ENCODE measurements around the gene YTHDF1. TPM values are rescaled to one million over a fixed set of nuclear protein-coding genes. Genes with fewer than 3 reads are reported as not detected.

Gene YTHDF1
- total and polyA plus RNA-seq, 2 donors (not counting 1 experiment from before 2014, with no cell fraction given), result 25.3 to 40.5 TPM

DNA sequence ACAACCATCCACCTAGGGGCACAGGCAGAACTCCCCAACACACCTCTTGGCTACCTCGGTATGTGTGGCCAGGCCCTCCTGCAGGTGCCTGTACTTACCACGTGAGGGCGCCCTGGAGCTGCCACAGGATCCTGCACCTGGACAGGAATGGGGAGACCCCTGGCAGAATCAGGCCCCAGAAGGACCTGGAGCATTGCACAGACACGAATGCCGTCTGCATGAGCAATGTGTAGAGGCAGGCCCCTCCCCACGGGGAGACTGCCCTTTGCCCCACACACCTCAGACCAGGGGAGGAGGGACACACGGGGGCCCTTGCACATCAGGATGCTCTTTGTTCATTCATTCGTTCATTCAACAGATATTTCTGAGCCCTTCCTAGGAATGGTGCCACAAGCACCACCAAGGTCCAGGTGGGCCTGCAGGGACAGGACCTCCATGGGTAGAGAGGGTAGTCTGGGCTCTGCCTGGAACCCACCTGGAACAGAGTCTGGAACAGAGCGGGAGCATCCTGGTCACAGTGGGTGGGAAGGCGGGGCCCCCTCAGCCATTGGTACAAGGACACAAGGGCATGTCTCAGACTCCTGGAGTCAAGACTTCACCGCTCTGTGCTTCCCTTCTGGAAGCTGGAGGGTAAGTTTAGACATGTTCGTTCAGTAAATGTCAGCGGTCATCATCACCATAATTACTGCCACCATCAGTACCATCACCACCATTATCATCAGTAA is 32.3 kb downstream of the YTHDF1 start:
- Mint-ChIP-seq H3K27me3 (peaks cover 12% of the 10 kb centered on the region), H3K9me3 (ENCODE audit: insufficient read depth) (no peaks in the 10 kb centered on the region), H3K4me1 (peaks cover 8% of the 10 kb centered on the region), H3K27ac (no peak overlapping the region), H3K4me3 (no peak overlapping the region)
- Histone ChIP-seq H3K9me3 (ENCODE audit: control extremely low read depth in 1 of 3, control insufficient read depth in 2 of 3, insufficient read depth in 1 of 3, low read length in 2 of 3) (no peaks in the 10 kb centered on the region), H3K4me2 (replicated peaks; ENCODE audit: low read depth, low read length, poor library complexity, severe bottlenecking) (no peak overlapping the region), H3K4me3 (ENCODE audit: control extremely low read depth in 1 of 5, extremely low read depth in 1 of 5, insufficient read depth in 1 of 5, low read depth in 2 of 5, low read length in 4 of 5) (no peak overlapping the region), H3K36me3 (replicated peaks in 1 of 2; ENCODE audit: control extremely low read depth in 1 of 2, control insufficient read depth in 1 of 2, extremely low read depth in 1 of 2, insufficient read depth in 2 of 2, low read length in 1 of 2) (no peaks in the 10 kb centered on the region), H3K9ac (ENCODE audit: low read length) (no peak overlapping the region), H4K20me1 (ENCODE audit: control insufficient read depth, insufficient read depth, low read length, poor library complexity, severe bottlenecking) (no peaks in the 10 kb centered on the region), H3K27ac (ENCODE audit: low read length in 2 of 2) (no peak overlapping the region), H3K79me2 (ENCODE audit: control insufficient read depth, insufficient read depth, low read length) (no peaks in the 10 kb centered on the region), H3K4me1 (ENCODE audit: control insufficient read depth in 2 of 2, insufficient read depth in 2 of 2, low read length in 2 of 2) (peaks cover 13 to 14% of the 10 kb centered on the region in 2 donors), H2AFZ (ENCODE audit: insufficient read depth, low read depth, low read length, poor library complexity, severe bottlenecking) (no peak overlapping the region), H3K27me3 (replicated peaks in 1 of 4; ENCODE audit: control extremely low read depth in 1 of 4, control insufficient read depth in 3 of 4, insufficient read depth in 4 of 4, low read length in 3 of 4) (peaks cover 0 to 43% (median 12%) of the 10 kb centered on the region in 4 experiments)
- intact Hi-C loops (cut with micrococcal nuclease), result no loop called here
- ATAC-seq (ENCODE audit: low read depth) (peak; percentile 40), DNase-seq (peak; percentile 62)
- no peak for TF ChIP-seq EZH2 (IDR thresholded peaks at IDR 0.05; ENCODE audit: borderline replicate concordance, insufficient read depth, low read depth, low read length, poor library complexity, severe bottlenecking)
- TF ChIP-seq, protein P1, sequence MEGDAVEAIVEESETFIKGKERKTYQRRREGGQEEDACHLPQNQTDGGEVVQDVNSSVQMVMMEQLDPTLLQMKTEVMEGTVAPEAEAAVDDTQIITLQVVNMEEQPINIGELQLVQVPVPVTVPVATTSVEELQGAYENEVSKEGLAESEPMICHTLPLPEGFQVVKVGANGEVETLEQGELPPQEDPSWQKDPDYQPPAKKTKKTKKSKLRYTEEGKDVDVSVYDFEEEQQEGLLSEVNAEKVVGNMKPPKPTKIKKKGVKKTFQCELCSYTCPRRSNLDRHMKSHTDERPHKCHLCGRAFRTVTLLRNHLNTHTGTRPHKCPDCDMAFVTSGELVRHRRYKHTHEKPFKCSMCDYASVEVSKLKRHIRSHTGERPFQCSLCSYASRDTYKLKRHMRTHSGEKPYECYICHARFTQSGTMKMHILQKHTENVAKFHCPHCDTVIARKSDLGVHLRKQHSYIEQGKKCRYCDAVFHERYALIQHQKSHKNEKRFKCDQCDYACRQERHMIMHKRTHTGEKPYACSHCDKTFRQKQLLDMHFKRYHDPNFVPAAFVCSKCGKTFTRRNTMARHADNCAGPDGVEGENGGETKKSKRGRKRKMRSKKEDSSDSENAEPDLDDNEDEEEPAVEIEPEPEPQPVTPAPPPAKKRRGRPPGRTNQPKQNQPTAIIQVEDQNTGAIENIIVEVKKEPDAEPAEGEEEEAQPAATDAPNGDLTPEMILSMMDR (IDR thresholded peaks at IDR 0.05), result peak; percentile 84
- WGBS (ENCODE audit: insufficient coverage), result 36% methylated on average over 10 of the region's 13 CpGs
- ChIA-PET CTCF (interaction anchor here (0.8 to 1.1 kb wide), 2 partner anchors 10 to 211 kb away, joined by 3 to 4 read pairs; no protein-coding TSS in a partner anchor), POLR2A (no interaction called here)

GRCh38 chr20:63182946-63183415 is 33.0 kb downstream of the YTHDF1 start:
- Mint-ChIP-seq H3K9me3 (ENCODE audit: insufficient read depth) (no peaks in the 10 kb centered on the region), H3K4me3 (no peak overlapping the region), H3K27ac (no peak overlapping the region), H3K4me1 (peaks cover 8% of the 10 kb centered on the region), H3K27me3 (peaks cover 12% of the 10 kb centered on the region)
- no peak overlapping the region for H3K9ac ChIP-seq (ENCODE audit: low read length)
- H2AFZ ChIP-seq (ENCODE audit: insufficient read depth, low read depth, low read length, poor library complexity, severe bottlenecking), result no peak overlapping the region
- H4K20me1 ChIP-seq (ENCODE audit: control insufficient read depth, insufficient read depth, low read length, poor library complexity, severe bottlenecking), result no peaks in the 10 kb centered on the region
- peaks cover 13 to 19% of the 10 kb centered on the region in 2 donors for H3K4me1 ChIP-seq (ENCODE audit: control insufficient read depth in 2 of 2, insufficient read depth in 2 of 2, low read length in 2 of 2)
- no peak for DNase-seq
- no peaks in the 10 kb centered on the region for H3K36me3 ChIP-seq (replicated peaks in 1 of 2; ENCODE audit: control extremely low read depth in 1 of 2, control insufficient read depth in 1 of 2, extremely low read depth in 1 of 2, insufficient read depth in 2 of 2, low read length in 1 of 2)
- intact Hi-C loops (cut with micrococcal nuclease), result no loop called here
- H3K79me2 ChIP-seq (ENCODE audit: control insufficient read depth, insufficient read depth, low read length), result no peaks in the 10 kb centered on the region
- TF ChIP-seq, protein P1 (IDR thresholded peaks at IDR 0.05), result no peak
- TF ChIP-seq EZH2 (IDR thresholded peaks at IDR 0.05; ENCODE audit: borderline replicate concordance, insufficient read depth, low read depth, low read length, poor library complexity, severe bottlenecking), result no peak
- H3K27me3 ChIP-seq (replicated peaks in 1 of 4; ENCODE audit: control extremely low read depth in 1 of 4, control insufficient read depth in 3 of 4, insufficient read depth in 4 of 4, low read length in 3 of 4), result peaks cover 0 to 43% (median 12%) of the 10 kb centered on the region in 4 experiments
- no peak overlapping the region for H3K4me3 ChIP-seq (ENCODE audit: control extremely low read depth in 1 of 5, extremely low read depth in 1 of 5, insufficient read depth in 1 of 5, low read depth in 2 of 5, low read length in 4 of 5)
- 60% methylated on average over 9 of the region's 9 CpGs for WGBS (ENCODE audit: insufficient coverage)
- H3K4me2 ChIP-seq (replicated peaks; ENCODE audit: low read depth, low read length, poor library complexity, severe bottlenecking), result no peak overlapping the region
- ChIA-PET POLR2A (no interaction called here), CTCF (interaction anchor here (0.8 to 1.1 kb wide), 2 partner anchors 10 to 211 kb away, joined by 3 to 4 read pairs; no protein-coding TSS in a partner anchor)
- ATAC-seq (ENCODE audit: low read depth), result no peak
- H3K9me3 ChIP-seq (ENCODE audit: control extremely low read depth in 1 of 3, control insufficient read depth in 2 of 3, insufficient read depth in 1 of 3, low read length in 2 of 3), result no peaks in the 10 kb centered on the region
- no peak overlapping the region for H3K27ac ChIP-seq (ENCODE audit: low read length in 2 of 2)
